Astrocyte of the cerebellum (primary cell): Measurements from ENCODE around the gene MKI67.

Experiments
- DNase-seq: peaks from one replicate; pipeline ENCODE4 v3.0.0-alpha.2; 2011; ENCODE audit warnings: low read depth
- H3K4me3 ChIP-seq: 2 replicates; pipeline ENCODE4 v1.5.1; 2011; ENCODE audit warnings: mild to moderate bottlenecking, low read depth, low read length, moderate library complexity
- in situ Hi-C: cut with HindIII; loops from 2 replicates; pipeline ENCODE4 v1.10.0; 2017; ENCODE audit warnings: low sequenced_read_pairs
- TF ChIP-seq, protein P1 (sequence below): IDR thresholded peaks from 2 replicates; pipeline ENCODE4 v1.5.1; 2012; ENCODE audit warnings: low read length, low read depth, moderate library complexity, mild to moderate bottlenecking; ENCODE audit errors: missing control alignments

The MKI67 gene

DNA sequence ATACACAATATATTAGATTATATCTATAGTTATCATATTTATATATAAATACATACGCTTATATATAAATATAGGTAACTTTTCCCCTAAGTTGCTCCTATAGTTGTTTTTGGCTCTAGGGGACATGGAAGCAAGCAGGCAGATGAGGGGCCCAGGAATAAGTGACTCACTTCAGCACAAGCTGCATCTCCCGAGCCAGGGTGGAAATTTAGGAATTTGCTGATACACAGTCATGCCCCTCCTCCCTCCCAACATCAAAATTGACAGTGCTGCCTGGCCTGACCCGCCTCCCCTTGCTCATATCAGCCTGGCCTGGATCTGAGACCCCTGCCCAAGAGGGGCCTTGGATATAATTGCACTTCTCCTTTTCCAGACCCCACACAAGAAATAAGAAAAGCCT lies 33.8 kb downstream of the MKI67 start:
- TF ChIP-seq, protein P1, sequence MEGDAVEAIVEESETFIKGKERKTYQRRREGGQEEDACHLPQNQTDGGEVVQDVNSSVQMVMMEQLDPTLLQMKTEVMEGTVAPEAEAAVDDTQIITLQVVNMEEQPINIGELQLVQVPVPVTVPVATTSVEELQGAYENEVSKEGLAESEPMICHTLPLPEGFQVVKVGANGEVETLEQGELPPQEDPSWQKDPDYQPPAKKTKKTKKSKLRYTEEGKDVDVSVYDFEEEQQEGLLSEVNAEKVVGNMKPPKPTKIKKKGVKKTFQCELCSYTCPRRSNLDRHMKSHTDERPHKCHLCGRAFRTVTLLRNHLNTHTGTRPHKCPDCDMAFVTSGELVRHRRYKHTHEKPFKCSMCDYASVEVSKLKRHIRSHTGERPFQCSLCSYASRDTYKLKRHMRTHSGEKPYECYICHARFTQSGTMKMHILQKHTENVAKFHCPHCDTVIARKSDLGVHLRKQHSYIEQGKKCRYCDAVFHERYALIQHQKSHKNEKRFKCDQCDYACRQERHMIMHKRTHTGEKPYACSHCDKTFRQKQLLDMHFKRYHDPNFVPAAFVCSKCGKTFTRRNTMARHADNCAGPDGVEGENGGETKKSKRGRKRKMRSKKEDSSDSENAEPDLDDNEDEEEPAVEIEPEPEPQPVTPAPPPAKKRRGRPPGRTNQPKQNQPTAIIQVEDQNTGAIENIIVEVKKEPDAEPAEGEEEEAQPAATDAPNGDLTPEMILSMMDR, result no peak
- in situ Hi-C loops, result no loop called here
- no peak for DNase-seq
- no peak overlapping the region for H3K4me3 ChIP-seq

GRCh38 chr10:128091636-128092210 lies 34.5 kb downstream of the MKI67 start:
- TF ChIP-seq, protein P1, result no peak
- in situ Hi-C loops, result no loop called here
- no peak for DNase-seq
- H3K4me3 ChIP-seq, result no peak overlapping the region

DNA sequence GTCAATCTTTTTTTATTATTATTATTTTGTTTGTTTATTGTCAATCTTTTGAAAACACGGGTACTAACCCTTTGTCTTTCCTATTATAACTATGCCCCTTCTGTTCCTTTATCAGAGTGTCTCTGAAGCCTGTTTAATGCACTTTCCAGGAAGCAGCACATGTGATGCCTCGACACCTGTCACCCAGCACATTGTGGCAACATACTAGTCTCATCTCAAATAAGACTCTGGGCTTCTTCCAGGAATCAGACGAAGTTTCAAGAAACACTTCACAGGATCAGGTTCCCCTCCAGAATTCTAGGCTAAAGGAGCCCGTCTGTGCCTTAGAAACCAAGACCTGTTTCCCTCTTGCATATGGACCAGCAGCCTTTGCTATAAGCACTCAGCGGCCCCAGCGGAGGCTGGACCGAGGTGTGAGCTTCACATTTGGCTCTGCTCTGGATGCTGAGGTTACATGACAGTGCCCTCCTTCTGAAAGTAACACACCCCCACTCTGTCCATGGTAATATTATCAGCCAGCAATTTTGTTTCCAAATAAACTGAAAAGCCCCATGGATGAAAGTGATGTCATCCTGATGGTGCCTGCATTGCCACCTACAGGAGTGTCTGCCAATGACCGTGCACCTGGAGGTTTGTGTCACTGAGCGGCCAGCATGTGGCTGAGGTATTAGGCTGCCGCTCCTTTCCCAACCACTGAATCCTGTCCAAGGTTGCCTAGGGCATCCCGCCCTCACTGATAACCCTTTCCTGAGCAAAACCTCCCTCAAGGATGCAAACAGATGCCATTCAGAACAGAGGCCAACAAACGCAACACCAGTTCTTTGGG lies 38.1 kb downstream of the MKI67 start:
- in situ Hi-C loops, result no loop called here
- no peak for DNase-seq
- TF ChIP-seq, protein P1, result no peak

GRCh38 chr10:128087146-128087883 lies 38.9 kb downstream of the MKI67 start:
- H3K4me3 ChIP-seq, result no peak overlapping the region
- DNase-seq, result no peak
- TF ChIP-seq, protein P1, result no peak
- in situ Hi-C loops, result no loop called here

More for the DNA sequence above, 38.1 kb downstream of the MKI67 start:
- no peak overlapping the region for H3K4me3 ChIP-seq

- DNase-seq, result no peak
- TF ChIP-seq, protein P1, result no peak
- H3K4me3 ChIP-seq, result no peak overlapping the region
- in situ Hi-C loops, result no loop called here
Measured at GRCh38 chr10:128086003-128086863, 40.0 kb downstream of the MKI67 start.

- DNase-seq, result no peak
- in situ Hi-C loops, result no loop called here
- TF ChIP-seq, protein P1, result no peak
- H3K4me3 ChIP-seq, result no peak overlapping the region
Measured at GRCh38 chr10:128084991-128085390, 41.2 kb downstream of the MKI67 start.
